Nephron progenitor cell (in vitro differentiated cells): ENCODE results near the gene KRTAP12-2.
"Not testable (repeated sequence)": the region's sequence is repeated elsewhere in the genome, so short reads cannot be mapped to it uniquely, and the experiment has no call there.

Experiments used
- DNase-seq: peaks from one replicate; pipeline ENCODE4 v3.0.0; 2021
- H3K27ac Mint-ChIP-seq: 2 replicates; pipeline ENCODE4 v1.8.0; 2021; ENCODE audit warnings: mild to moderate bottlenecking, moderate library complexity, mixed read lengths
- H3K27me3 Mint-ChIP-seq: 2 replicates; pipeline ENCODE4 v1.8.0; 2021; ENCODE audit warnings: mild to moderate bottlenecking, low read depth, mixed read lengths; ENCODE audit not compliant: poor library complexity
- H3K36me3 Mint-ChIP-seq: 2 replicates; pipeline ENCODE4 v1.8.0; 2021; ENCODE audit warnings: low read depth, mixed read lengths
- H3K4me1 Mint-ChIP-seq: 2 replicates; pipeline ENCODE4 v1.8.0; 2021; ENCODE audit warnings: mixed read lengths
- H3K4me3 Mint-ChIP-seq: 2 replicates; pipeline ENCODE4 v1.8.0; 2021; ENCODE audit warnings: mild to moderate bottlenecking, moderate library complexity, mixed read lengths
- H3K9me3 Mint-ChIP-seq: 2 replicates; pipeline ENCODE4 v1.8.0; 2021; ENCODE audit warnings: mild to moderate bottlenecking, moderate library complexity, mixed read lengths
- CTCF ChIP-seq: fragments of 200-600 bp; sonication (generic); IDR thresholded peaks from 2 replicates; pipeline ENCODE4 v1.5.0; 2021; ENCODE audit warnings: antibody characterized with exemption

KRTAP12-2 gene

GRCh38 chr21:44648557-44649311 lies 18.0 kb downstream of the KRTAP12-2 start:
- H3K4me3 Mint-ChIP-seq: no peak overlapping the region
- H3K27me3 Mint-ChIP-seq: peaks cover 11% of the 10 kb centered on the region
- H3K27ac Mint-ChIP-seq: no peak overlapping the region
- TF ChIP-seq CTCF: no peak
- H3K9me3 Mint-ChIP-seq: peaks cover 36% of the 10 kb centered on the region
- no peak for DNase-seq
- H3K36me3 Mint-ChIP-seq: peaks cover 12% of the 10 kb centered on the region
- peaks cover 19% of the 10 kb centered on the region for H3K4me1 Mint-ChIP-seq

- Mint-ChIP-seq H3K4me1 (peaks cover 19% of the 10 kb centered on the region), H3K36me3 (peaks cover 12% of the 10 kb centered on the region), H3K27ac (peak overlapping the region; percentile 48), H3K4me3 (no peak overlapping the region), H3K27me3 (peaks cover 12% of the 10 kb centered on the region), H3K9me3 (peaks cover 43% of the 10 kb centered on the region)
- DNase-seq: no peak
- no peak for TF ChIP-seq CTCF
Observed at GRCh38 chr21:44647222-44647552, 19.5 kb downstream of the KRTAP12-2 start.

GRCh38 chr21:44646366-44647221 lies 20.1 kb downstream of the KRTAP12-2 start, which contains the start of gene KRTAP10-11:
TSS of gene KRTAP10-11 (plus strand) at chr21:44646414. CDS start at chr21:44646459, 45 bp downstream.
- not testable (repeated sequence) for H3K4me3 Mint-ChIP-seq, DNase-seq
- peaks cover 12% of the 10 kb centered on the region for H3K27me3 Mint-ChIP-seq
- peak within 1 kb of the TSS; percentile 48 for H3K27ac Mint-ChIP-seq
- H3K36me3 Mint-ChIP-seq: peaks cover 12% of the 10 kb centered on the region
- H3K4me1 Mint-ChIP-seq: peaks cover 19% of the 10 kb centered on the region
- peaks cover 49% of the 10 kb centered on the region for H3K9me3 Mint-ChIP-seq

- peaks cover 66% of the 10 kb centered on the region for H3K9me3 Mint-ChIP-seq
Observed at GRCh38 chr21:44644878-44645277, 21.8 kb downstream of the KRTAP12-2 start.

GRCh38 chr21:44643741-44644310 lies 22.9 kb downstream of the KRTAP12-2 start:
- peaks cover 12% of the 10 kb centered on the region for H3K36me3 Mint-ChIP-seq

More at GRCh38 chr21:44644878-44645277, 21.8 kb downstream of the KRTAP12-2 start:
- Mint-ChIP-seq H3K27me3 (peaks cover 12% of the 10 kb centered on the region), H3K27ac (no peak overlapping the region), H3K4me1 (peaks cover 19% of the 10 kb centered on the region), H3K36me3 (peaks cover 12% of the 10 kb centered on the region), H3K4me3 (no peak overlapping the region)
- no peak for DNase-seq
- no peak for TF ChIP-seq CTCF

More at GRCh38 chr21:44643741-44644310, 22.9 kb downstream of the KRTAP12-2 start:
- Mint-ChIP-seq H3K27ac (no peak overlapping the region), H3K9me3 (peaks cover 68% of the 10 kb centered on the region), H3K27me3 (peaks cover 12% of the 10 kb centered on the region), H3K4me3 (no peak overlapping the region), H3K4me1 (peaks cover 19% of the 10 kb centered on the region)
- no peak for DNase-seq
- no peak for TF ChIP-seq CTCF
